SKM-1 (cell line): ENCODE measurements around the gene OSTC.
"Not testable (repeated sequence)": the region's sequence is repeated elsewhere in the genome, so short reads cannot be mapped to it uniquely, and the experiment has no call there.

Source experiments
- DNase-seq: peaks from one replicate; lab custom pipeline; 2025; ENCODE audit not compliant: unreplicated experiment; lab: John Stamatoyannopoulos, UW

Gene OSTC

DNA sequence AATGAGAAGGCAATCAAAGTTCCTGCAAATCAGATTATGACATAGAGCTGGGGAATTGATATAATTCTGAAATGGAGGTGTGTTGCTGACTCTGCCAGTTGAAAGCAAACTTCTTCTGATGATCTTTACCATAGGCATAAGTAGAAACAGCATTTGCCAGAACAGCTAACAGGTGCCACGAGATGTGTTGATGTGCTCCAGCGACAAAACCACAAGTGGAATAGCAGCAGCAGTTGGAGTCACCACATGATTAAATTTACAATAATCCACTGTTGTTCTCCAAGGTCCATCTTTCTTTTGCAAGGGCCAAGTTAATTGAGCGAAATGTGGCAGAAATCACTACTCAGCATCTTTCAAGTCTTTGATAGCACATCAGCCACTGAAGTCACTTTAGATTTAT lies 3.7 kb upstream of the OSTC start:
- no peak for DNase-seq

DNA sequence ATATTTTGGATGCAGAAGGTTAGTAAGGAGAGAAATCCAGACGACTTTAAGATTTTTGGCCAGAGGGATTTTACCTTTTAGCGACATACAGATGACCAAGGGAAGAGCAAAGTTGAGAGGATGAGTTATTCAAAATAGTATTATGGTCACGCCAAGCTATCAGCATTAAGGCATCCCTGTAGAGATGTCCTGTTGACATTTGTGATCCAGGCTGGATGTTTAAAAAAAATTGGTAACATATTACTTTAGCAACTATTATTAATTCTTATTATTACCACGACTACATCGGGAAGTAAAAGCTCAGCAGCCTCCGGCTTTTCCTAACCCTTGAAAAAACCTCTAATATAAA lies 562 bp upstream of the OSTC start:
- DNase-seq = no peak

DNA sequence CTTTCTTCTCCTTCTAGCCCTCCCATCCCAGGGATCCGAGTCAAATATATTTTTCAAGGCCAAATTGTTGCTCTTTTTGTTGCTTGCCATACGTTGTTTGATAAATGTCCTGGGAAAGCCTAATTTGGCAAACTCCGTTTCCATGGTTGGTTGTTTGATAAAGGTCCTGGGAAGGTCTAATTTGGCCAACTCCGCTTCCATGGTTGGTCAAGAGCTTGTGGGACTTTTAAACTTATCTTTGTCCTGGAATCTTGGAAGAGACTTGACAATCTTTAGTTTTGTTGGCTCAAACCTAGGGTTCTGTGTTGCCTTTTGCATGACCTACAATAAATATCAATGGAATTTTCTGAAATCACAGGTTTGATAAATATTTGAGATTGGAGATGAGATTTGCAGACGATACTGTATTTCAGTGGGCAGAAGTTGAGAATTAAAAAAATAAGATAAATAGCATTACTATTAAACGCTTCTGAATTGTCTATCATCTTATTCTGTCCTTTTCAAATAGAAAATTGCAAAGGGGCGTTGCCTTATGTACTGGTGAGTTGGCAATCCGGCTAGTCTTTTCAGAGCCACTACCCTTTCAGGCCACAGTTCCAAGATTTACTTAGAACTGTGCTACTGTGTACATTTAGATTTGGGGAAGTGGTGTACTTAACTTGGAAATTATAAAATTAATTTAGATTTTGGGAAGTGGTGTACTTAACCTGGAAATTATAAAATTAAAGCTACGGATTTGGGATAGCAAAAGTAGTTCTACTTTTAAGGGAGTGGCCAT lies 804 bp downstream of the OSTC start:
- peak; percentile 26 for DNase-seq

DNA sequence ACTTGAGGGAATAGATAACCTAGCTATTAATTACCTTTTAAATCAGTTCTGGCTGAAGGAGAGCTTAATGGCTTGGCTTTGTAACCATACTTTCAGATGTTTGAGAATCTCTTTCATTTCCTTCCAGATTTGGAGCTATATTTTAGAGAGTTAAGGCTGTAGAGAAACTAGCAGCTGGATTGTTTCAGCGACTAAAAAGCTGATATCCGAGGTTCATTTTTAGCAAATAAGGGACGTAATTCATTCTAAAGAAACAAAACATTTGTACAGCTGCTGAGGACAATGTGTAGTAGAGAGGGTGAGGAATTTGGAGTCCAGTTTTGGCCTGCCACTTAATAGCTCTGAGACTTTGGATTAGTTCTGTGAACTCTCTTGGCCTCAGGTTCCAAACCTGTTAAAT lies 12.2 kb downstream of the OSTC start:
- no peak for DNase-seq

DNA sequence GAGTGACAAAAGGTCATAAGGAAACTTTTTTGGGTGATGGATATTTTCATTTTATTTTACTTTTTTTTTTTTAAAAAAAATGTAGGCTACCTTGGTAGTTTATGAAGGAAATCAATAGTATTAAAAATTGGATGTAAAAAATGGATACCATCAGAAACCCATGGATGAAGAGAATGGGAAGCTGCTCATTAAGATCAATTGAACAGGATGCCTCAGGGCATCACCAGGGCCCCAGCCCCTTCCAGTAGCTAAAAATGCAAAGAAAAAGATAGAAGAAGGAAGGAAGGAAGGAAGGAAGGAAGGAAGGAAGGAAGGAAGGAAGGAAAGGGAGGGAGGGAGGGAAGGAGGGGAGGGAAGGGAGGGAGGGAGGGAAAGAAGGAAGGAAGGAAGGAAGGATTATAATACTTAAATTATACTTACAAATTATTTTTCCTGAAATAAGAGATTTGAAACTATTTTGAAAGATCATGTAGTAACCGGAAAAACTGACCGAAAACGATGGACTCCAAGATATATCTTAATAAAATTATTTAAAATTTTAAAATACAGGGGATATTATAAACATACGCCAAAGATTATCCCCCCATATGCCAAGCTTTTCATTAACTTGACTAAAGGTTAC lies 24.1 kb downstream of the OSTC start:
- no peak for DNase-seq

DNA sequence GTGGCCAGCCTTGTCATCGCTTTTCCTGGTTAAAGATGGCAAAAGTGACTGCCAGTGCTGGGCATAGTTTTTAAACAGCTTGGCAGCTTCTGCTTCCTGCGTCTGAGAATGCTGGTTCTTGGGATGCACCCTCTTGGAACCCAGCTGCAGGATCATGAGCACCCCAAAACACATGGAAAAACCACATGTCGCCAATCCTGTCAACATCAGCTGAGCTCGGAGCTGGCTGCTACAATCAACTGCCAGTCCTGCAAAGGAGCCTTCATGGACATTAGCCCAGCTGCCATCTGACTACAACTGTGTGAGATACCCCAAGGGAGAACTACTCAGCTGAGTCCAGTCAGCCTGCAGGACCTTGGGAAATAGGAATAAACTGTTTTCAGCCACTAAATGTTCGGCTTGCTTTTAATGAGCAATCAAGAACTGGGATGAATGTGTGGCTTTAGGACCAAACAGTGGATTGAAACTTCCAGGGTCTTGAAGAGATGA lies 31.0 kb downstream of the OSTC start:
- DNase-seq = no peak

DNA sequence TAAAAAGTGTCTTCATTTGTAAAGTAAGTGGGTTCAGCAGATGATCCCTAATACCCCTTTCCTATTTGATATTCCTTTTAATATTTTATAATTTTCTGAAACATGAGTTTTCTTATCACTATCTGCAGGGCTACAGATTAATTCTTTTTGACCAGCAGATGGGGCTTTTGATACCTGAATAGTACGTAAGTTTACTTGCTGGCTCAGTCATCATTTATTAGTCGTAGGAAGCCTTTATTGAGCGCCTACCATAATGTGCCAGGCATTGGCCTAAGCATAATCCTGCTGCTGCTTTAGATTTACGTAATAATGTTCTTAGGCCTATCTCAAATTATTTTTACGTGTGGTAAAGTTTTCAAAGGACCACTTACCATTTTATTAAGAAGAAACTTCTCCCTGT lies 33.1 kb downstream of the OSTC start:
- no peak for DNase-seq

DNA sequence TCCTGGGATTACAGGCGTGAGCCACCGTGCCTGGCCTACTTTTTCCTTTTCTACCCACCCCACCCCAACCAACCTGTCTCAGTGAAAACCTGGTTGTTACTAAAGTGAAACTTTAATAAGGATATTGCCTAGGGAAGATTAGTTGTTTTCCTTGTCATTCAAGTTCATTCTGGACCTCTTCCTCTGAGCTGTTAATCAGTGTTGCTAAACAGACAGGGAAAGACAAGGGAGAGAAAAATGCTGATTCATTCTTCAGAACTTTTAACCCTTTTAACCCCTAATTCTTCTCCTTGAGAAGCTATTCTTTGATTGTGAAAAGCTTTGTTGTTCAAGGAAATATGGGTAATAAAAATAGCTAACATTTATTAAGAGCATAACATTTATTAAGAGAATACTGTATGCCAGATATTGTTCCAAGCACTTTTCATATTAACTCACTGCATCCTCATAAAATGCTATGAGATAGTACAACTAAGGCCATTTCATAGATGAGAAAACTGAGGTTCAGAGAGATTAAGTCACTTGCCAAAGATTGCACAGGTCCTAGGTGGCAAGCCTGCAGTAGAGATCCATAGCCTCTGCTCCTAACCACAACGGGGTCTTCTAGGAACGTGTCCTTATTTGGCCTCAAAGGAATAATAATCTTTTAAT lies 34.8 kb downstream of the OSTC start:
- DNase-seq = no peak

DNA sequence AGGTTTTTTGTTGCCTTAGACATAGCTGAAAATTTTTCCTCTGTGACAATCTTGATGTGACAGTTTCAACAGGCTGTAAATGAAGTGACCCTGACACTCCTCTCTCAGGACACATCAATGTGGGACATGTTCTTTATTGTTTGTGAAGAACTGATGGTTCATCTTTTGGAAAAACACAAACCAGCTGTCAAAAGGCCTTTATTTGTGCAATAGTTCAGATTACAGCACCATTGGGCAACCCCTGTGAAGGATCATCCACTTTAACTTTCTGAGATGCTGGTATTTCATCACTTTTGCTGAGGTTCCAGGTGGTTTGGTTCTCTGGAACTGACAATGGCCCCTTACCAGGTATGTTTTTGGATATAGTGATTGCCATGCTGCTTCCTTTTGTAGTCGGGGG lies 40.3 kb downstream of the OSTC start:
- DNase-seq = no peak

DNA sequence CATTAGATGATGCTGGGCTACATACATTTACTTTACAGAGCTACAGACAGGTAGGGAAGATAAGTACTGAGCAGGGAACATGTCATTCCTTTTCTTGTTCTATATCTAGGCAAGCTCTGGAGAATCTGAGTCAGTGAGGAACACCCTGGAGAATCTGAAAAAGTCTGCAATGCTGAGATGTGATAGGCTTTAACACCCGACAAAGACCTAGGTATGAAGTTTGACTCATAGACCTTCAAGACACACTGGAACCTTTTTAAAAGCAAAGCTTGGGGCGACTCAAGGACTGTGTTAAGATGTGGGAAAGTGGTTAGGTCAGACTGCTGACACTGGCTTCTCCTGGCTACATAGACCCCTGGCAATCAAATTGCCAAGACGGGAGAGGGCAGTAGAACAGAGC lies 42.8 kb downstream of the OSTC start:
- no peak for DNase-seq

DNA sequence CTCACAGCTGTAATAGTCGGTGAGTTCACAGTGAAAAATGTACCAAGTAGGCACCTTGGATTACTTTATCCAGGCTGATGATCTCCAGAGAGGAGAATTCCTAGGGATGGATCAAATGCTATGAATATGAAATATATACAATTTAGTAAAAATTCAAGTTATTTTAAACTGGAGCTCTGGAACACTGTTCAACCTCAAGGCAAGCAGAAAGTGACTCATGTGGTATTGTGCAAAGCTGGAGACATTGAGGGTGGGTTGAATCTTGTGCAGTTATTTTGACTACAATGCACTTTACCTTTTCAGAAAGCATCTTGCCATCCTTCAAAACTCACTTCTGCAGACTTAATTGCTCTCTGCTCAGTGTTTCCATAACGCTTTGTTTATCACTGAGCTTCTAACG lies 43.4 kb downstream of the OSTC start:
- no peak for DNase-seq

DNA sequence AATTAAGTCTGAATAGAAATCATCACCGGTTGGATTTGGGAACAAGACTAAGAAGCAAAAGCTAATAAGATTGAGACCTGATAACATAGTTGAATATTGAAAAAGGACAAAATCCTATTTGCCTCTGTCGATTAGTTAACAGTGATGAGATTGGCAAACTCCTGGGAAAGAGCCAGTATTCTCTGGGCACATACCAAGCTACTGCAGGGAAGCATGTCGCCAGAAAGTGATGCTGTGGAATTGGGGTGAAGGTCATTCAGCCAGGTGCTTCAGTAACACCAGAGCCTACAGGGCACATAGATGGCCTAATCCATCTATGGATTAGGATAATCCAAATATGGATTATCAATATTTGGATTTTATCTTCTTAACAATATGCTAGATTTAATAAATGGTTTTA lies 44.0 kb downstream of the OSTC start:
- DNase-seq = no peak

DNA sequence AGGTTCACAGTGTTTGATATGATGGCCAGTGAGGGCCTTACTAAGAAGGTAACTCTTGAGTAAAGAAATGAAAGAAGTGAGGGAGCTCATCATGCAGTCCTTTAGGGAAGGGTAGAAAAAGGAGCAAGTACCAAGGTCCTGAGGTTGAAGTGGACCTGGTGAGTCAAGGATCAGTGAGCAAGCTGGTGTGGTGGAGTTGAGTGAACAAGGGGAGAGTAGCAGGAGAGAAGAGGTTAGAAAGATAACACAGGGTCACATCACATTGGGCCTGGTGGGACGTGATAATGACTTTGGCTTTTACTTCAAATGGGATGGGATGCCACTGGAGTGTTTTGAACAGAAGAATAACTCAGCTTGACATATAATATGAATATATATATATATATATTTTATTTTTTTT lies 44.7 kb downstream of the OSTC start:
- no peak for DNase-seq

DNA sequence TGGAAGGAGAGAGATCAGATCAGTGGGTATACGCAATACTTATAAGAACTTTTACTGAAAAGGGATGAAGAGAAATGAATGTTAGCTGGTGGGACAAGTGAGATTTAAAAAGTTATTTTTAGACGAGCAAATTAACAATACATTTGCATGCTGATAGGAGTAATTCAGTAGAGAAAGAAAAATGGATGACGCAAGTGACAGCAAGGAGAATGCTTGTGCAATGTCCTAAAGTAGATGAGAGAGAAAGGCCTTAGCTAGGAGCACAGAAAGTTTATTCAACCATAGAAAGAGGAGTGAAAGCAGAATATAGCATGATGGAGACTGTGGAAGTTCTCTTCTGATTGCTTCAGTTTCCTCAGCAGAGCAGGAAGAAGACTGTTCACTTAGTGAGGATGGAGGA lies 45.8 kb downstream of the OSTC start:
- no peak for DNase-seq

DNA sequence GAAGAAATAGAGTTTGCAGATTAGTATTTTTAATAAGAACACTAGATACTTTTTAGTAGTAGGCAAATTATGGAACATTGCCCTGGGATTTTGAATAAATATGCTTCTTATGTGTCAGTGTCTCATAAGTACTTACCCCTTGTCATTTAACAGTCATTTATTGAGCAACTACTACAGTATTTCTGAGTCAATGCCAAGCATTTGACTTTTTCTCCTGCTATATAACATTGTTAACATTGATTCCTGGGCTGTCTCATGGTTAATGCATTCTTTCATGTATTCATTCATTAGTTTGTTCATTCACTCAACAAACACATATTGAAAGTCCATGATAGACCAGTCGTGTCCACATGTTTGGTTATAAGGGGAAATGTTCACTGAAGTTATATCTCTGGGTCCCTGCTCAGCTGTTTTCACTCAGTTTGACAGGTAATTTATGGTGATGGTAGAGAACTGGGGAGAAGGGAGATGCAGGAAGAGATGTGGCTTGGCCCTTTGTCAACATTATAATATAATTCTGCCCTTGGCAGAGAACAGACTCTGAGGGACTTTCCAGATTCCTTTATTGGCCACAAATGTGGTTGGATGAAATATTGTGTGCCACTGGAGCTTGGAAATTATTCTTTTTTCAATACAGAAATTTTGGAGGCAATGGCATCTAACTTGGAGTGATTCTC lies 49.8 kb downstream of the OSTC start:
- DNase-seq = no peak

DNA sequence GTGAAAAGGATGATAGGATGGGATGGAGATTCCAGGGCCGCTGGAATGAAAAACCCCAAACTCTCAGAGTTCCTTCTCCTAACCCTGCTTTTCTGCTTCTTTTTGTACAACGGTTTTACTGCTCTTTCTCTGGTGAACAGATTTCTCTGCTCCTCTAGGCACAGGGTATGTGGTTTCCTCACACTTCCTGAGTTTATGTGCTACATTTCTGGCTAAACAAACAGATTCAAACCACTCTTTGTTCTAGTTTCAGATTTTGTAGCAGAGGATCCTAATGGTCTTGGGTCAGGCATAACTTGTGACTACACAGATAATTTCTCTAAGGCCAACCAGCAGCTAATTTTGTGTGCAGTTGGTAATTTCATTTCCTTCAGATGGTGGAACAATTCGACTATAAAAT lies 52.6 kb downstream of the OSTC start:
- DNase-seq = no peak

DNA sequence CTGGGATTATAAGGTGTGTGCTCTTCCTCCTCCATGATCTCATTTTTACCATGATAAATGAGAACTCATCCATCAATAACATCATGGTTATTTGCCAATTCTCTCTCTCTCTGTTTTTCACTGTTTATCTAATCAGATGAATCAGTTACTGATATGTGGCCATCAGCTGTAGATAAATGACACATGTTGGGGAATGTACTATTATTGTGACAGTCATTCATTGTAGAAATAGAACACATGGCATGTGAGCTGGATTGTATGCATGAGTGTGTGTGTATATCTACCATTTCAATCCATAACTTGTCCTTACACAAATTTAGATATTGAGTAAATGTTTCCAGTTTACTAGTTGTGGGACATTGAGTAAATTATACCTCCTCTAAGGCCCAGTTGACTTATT lies 53.0 kb downstream of the OSTC start:
- DNase-seq = no peak

DNA sequence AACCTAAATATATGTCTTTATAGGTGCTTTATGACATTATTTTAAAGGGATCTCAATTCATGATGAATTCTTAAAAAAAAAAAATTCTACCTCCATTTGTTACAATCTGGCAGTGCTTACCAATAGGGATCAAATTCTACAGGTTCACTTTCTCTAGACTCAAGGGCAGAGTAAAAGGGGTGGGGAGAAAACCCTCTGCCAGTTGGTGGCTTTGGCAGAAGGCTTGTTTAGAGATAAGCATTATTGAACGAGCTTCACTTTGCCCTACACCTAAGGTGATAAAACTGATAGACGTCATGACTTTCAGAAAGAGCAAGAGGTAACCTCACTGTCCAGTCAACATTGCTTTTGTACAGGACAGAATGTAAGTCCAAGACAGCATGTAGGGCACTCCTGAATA lies 53.6 kb downstream of the OSTC start:
- DNase-seq = no peak

DNA sequence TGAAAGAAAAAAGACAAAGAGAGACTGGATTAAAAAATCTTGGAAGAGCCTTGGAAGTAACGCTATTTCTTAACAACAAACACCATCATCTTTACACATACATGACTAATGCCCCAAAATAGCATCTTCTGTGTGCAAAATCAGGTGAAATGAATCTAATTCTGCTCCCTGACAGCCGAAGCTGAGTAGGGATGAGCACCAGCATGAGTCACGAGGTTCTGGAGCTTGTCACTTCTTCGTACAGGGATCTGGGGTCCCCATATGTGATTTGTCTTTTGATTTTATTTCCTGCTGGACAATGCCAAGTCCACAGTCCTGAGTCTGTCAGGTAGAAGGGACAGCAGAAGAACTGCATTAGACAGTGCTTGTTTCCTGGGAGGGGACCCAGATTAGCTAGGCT lies 55.9 kb downstream of the OSTC start:
- DNase-seq = no peak

DNA sequence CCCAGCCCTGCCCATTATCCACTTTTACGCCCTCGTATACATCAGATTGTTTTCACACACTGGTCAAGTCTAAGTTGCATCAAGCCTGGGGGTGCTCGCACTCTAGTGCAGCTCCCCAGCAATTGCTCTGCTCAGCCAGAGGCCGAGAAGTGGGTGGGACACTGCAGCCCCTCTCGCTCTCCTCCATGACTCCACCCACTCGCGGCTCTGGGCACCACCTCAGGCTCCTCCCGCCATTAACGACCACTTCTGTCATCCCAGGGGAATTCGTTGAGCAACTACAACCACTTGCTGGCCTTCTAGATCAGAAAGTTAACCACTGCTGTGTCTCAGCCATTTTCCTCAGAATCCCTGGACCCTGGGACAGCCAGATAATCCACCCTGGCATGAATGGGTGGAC lies 58.8 kb downstream of the OSTC start:
- no peak for DNase-seq

DNA sequence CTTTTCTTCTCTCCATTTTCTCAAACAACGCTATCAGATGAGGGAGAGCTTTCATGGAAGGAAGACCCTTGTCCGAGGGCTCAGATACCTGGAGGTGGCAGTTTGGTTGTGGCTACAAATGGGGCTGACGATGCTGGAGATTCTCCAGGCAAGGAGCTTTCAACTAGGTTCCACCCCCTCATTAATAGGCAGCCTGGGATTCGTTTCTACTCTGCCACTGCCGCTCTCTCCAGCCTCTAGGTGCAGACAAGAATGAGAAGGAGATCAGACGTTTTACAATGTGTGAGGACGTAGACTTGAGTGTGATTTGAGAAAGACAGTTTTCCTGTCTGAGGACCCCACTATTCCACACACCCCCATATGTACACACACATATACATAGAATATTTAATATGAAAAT lies 59.3 kb downstream of the OSTC start:
- DNase-seq = no peak

DNA sequence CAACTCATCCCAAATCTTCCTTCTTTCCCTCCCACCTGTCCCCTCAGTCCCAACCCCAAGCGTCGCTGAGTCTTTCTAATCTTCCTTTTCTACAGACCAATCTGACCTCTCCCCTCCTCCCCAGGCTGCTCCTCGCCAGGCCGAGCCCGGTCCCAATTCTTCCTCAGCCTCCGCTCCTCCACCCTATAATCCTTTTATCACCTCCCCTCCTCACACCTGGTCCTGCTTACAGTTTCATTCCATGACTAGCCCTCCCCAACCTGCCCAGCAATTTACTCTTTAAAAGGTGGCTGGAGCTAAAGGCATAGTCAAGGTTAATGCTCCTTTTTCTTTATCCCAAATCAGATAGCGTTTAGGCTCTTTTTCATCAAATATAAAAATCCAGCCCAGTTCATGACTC lies 60.2 kb downstream of the OSTC start:
- not testable (repeated sequence) for DNase-seq
